HG03175 (cell line): Measurements from ENCODE around the gene RPLP1.

Source experiments
- ATAC-seq: cut with Tn5 transposase; IDR thresholded peaks from one replicate; pipeline ENCODE4 v1.9.1; 2021; ENCODE audit warnings: mild to moderate bottlenecking, moderate library complexity; ENCODE audit not compliant: unreplicated experiment

RPLP1 gene

DNA sequence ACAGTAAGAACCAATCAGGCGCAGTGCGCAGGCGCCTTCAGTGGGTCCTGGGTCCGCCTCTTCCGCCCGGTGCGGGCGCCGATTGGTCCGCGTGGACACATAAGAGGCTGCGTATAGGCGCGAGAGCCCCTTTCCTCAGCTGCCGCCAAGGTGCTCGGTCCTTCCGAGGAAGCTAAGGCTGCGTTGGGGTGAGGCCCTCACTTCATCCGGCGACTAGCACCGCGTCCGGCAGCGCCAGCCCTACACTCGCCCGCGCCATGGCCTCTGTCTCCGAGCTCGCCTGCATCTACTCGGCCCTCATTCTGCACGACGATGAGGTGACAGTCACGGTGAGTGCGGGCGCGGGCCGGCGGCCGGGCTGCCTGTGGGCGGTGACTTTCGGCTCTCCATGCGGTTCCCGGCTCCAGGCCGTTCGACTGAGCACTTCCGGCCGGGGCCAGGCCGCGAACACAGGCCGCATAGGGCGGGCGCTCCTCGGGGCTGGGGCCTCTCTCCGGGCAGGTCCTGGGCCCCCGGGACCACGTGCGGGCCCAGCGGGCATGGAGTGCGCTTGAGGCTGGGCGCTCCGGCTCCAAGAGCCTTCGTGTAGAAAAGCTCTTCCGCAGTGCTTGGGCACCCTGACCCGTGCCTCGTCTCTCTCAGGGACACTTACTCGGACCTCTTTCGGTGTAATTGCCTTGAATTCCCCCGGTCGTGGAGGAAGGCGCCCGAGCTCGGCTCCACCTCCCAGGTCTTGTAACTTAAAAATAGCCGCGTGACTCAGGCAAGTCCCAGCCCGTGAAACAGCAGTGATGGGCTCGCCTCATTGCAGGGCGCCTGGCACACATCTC lies at the start of gene RPLP1:
RPLP1 (plus strand) TSS at position 127 of the 830 bp plus-strand sequence; CDS start at position 258, 131 bp downstream.
- ATAC-seq: peak; percentile 78

DNA sequence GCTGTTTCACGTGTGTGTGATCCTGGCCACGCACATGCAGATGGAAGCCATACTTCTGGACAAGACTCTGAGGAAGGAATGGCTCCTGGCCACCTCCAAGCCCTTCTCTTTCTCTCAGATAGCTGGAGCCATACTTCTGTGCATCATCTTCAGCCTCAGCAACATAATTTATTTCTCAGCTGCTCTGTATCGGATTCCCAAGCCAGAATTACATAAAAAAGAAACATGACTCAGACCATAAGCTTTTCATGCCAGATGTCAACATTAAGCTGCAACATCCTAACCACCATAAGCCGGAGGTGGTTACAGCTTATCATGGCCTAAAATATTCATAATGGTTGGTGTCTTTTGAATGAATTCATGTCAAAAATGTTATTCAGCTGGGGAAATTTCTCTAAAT lies 49.0 kb upstream of the RPLP1 start:
- ATAC-seq: no peak

DNA sequence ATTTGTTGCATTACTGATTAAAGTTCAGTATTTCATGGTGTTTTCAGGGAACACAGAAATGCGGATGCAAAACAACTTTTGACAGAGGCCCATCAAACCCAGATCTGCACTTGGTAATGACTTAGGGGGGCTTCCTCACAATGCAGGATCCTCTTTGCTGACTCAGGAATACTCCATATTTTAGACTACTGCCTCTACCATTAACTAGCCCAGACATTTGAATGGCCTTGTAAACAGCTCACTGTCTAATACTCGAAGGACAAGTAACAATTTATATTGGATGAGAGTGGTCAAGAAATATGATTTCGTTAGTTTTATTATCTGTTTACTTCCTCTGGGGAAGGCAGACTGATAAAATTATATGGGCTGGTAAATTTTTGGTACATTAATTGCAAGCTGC lies 47.5 kb upstream of the RPLP1 start:
- no peak for ATAC-seq

DNA sequence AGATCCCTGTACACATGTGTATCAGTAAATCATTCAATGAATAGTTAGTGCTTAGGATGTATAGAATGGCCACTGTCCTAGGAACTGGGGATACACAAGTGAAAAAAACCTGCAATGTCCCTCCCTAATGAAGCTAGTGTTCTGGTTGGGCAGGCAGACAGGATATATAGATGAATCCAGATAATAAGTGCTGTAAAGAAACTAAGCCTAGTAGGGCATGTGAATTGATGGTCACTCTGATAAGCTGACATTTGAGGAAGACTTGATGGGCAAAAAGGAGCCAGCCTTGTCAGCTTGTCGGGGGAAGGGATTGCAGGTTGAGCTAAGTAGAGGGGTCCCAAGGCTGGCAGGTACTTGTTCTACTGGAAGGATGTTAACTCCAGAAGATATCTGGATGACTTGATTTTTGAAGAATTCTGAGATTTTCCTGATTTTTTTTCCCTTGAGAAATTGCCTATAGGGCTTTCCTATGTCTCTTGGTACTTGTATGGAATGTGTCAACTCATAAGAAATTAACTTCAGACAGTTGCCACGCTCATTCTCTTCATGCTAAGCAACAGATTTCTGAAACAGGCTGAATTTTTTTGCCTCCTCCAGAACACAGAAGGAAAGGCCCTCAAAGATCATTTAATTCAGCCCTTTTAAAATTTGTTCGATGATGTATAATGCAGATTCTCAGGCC lies 44.8 kb upstream of the RPLP1 start:
- no peak for ATAC-seq

DNA sequence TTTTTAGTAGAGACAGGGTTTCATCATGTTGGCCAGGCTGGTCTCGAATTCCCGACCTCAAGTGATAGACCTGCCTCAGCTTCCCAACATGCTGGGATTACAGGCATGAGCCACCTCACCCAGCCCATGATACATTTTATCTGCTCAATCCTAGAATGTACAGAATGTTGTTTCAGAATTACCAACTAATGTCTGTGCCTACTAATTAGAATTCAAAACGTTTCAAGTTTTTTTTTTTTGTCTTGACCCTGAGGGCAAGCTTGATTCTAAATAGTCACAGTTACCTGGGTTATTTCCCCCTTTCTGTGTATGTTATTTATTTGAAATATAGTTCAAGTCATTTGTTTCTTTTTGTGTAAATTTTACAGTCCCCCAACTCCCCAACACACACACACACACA lies 43.8 kb upstream of the RPLP1 start:
- ATAC-seq: no peak

DNA sequence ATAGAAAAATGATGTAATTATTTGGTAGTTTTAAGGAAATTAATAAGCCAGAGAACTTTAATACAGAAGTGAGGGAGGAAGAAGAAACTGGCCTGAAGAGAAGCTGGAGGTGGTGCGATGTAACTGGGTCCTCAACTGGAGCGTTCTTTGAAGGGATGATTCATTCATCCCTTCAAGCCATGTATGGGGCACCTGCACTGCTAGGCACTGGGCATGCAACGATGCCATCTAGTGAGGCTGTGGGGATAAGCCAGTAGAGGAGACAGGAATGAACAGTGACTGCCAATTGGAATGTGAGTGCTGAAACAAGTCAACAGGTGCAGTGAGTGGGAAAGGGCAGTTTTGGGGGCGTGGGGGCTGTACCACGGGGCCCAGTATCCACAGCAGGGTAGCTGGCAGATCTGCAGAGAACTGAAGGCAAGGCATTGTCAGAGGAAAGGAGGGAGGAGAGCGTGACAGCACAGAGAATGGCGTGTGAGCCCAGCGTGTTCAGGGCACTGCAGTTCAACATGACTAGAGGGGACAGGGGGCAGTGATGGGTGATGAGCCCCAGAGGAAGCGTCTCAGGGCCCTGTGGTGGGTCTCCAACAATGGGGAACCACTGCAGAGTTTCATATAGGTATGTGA lies 42.3 kb upstream of the RPLP1 start:
- no peak for ATAC-seq

DNA sequence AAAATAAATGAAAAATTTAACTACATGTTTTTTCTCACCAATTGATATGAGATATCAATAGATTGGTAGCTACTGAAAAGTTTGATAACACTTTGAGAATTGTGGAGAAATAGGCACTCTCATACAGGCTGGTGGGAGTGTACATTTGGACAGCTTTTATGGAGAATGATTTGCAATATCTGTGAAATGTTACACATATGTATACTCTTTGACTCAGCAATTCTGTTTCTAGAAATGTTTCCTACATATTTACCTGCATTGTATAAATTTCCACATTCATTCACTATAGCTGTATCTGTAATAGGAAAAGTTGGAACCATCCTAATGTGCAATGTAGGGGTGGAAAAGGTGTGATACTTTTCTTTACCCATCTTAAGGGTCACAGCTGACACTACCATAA lies 40.3 kb upstream of the RPLP1 start:
- ATAC-seq: no peak

DNA sequence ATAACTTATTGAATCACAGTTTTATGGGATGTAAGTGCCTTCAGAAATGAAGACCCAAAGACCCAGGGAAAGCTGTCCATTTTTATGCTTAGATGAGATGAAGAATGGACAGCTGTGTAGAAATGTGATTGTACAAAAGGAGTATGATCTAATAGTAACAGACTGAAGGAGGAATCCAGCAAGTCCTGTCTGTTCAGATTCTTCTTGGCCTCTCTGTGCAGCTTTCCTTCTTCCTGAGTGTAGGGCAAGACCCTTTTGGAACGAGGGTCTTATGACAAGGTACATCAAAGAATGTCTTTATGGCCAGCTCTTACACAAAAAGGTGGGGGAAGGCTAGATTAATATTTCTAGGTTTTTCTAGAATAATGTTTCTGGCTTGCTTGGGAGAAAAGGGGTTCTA lies 39.9 kb upstream of the RPLP1 start:
- no peak for ATAC-seq

DNA sequence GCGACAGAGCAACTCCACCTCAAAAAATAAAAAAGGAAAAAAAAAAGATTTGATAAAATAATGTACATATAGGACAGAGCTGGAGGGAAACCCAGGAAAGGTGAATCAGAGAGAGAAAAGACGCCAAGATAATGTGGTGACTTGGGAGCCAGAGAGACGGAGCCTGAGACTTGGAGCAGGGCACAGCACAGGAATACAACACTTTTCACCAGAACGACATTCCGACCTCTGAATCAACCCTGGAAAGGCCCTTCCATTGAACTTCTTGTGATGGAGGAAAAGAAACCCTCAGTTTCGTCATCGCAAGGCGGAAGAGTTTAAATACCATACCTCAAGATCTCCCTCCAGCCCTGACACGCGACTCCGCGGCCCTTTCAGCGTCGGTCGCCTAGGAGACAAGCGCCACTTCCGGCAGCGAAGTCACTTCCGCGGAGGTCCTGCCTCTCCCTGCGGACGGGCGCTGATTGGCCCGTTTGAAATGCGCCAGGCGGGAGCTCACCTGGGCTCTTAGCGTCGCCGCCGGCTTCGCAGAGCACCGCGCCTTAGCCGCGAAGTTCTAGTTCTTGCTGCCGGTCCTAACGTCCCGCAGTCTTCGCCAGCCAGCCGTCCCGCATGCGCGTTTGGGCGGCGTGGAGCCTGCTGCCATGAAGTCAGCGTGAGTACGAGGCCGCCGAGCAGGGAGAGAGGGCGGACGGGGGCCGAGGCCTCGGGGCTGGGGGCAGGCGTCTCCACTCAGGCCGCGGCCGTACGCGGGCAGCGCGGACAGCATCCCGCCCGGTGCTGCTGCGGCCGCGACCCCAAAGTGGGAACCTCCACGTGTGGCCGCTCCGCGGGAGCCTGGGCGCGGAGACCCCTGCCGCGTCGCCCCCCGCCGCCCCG lies 38.6 kb upstream of the RPLP1 start, which contains the start of gene KIF23:
KIF23 (plus strand) TSS at position 528 of the 879 bp plus-strand sequence; CDS start at position 645, 117 bp downstream.
- ATAC-seq: peak; percentile 97

DNA sequence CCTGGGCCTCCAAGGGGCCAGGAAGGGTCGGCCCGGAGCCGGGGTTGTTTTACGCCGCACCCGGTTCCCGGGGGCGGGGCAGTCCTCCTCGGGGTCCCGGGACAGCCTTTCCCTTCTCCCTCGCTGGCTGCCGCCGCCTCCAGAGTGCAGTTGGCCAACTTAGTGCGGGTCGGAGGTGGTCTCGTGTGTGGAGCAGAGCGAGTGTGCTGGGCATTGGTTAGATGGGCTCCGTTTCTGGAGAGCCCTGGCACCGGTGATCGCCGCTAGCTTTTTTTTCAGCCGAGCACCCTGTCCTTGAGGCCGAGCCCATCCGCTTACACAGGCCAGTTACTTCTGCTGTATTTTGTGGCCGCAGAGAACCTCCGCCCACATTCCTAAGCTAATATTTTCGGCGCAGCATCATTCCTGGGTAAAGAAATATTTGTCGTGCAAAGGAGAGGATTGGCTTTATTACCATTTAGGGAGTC lies 37.9 kb upstream of the RPLP1 start:
- peak; percentile 32 for ATAC-seq

DNA sequence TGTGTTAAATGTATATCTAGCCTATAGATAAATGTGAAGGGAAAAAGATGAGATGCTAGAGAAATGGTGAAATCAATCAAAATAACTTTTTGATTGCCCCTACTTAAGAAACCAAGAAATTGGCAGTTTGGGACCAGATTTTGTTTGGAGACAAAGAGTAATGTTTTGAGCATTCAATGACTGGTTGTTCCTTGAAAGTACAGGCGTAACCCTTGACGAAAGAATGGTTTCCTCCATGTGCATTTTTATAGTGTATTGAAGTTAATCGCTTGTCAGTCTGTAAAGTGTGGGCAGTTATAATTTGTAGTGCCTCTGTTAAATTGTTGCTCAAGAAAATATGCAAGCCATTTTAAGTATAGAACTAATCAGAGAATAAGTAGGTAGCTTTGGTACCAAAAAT lies 37.2 kb upstream of the RPLP1 start:
- ATAC-seq: no peak

DNA sequence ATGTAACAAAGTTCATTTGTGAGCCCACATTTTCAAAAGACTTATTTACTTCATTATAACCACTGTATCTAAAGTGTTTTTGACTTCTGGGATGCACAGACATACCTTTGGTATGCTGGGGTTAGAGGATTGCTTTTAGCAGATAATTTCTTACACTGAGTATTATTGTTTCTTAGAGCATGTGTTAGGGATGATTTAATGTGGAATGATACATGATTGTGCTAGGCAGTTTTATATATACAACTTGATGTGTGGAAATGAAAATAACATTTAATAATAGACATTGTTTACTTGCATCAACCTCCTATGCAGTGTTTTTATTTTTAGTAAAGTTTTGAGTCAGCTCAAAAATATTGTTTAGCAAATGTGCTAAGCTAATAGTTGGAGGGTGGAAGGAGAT lies 35.0 kb upstream of the RPLP1 start:
- no peak for ATAC-seq

DNA sequence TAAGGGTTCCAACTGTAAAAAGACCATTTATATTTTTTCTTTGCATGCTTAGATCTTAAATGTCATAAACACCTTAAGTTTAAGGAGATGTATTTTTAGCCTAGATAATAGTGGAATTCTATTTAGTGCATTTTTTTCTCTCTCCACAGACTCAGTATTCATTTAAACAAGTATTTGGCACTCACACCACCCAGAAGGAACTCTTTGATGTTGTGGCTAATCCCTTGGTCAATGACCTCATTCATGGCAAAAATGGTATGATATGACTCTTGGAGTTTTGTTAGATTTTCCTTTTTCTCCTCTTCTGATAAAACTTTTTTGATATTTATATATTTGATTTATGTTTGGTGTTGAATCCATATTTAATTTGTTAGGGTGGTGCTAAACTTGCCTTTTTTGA lies 31.1 kb upstream of the RPLP1 start:
- no peak for ATAC-seq

DNA sequence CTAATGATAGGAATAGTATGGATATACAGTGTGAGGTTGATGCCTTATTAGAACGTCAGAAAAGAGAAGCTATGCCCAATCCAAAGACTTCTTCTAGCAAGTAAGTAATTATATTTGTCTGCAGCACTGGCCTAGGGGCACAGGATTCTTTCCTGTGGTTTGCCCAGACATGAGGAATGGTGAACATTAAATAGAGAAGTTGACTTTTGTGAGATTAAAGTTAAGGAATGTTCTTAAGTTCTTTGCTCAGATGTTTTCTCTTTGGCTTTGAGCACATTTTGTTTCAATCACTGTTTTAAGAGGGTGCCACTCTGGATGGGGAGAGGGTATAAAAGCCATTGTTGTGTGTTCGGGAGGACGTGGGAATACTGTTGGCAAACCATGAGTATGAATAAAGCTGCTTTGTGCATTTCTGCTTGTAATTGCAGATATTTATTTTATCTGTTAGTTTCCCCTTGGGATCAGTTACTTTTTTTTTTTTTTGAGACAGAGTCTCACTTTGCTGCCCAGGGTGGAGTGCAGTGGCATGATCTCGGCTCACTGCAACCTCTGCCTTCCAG lies 30.2 kb upstream of the RPLP1 start:
- no peak for ATAC-seq

DNA sequence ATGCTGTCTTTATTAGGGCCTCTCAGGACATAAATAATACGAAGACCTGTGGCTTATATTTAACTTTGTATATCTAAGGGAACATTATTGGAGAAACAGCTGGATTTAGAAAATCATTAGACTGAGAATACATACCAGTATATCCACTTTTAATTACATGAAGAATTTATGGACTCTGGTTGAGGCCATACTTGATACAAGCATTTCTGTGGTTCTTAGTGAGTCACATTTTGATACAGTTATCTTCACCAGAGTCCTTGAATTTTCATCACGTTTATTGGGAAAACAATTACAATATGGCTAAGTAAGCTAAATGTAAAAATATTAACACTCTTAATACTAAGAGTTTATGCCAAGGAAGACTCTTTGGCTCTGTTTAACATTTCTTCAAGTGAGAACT lies 28.6 kb upstream of the RPLP1 start:
- ATAC-seq: no peak

DNA sequence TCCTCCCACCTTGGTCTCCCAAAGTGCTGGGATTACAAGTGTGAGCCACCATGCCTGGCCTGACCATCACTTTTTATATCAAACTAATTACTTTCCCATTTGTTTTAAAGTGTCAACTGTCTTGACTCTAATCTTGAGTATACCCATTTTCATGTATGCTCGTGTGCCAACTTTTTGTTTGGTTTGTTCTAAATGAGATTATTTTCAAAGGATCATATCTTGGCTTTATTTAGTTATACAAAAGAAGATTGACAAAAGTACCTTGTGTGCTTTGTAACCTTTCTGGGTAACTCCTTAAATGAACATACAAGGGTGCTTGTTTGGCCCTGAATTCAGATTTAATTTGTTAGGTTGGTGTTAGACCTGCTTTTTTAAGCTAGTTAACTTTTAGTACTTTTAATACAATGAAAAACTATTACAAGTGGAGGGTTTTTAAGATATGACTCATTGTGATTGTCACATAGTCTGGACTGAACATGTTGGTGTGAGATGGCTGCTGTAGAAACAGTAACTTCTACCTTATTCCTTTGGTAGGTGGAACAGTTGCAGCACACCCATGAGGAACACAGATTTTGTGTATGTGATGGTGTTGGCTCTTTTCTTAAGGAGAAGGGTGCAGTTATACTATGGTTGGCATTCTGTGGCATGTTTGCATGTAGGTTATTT lies 27.7 kb upstream of the RPLP1 start:
- ATAC-seq: no peak

DNA sequence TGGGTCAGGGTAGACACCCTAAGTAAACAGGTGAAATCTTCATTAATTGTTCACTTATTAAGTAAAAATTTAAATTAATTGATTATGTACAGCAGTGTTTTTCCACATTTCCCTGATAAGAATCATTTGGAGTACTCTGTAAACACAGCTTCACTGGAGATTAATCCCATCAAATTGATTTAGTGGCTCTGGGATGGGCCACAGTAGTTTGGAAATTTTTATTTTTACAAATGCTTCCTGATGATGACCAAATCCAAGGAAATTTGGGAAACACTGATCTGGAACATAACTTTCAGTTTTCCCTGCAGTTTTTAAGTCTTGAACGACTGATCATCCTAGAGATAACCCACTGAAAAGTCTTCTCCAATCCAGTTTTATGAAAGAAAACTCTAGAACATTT lies 18.8 kb upstream of the RPLP1 start:
- ATAC-seq: no peak

DNA sequence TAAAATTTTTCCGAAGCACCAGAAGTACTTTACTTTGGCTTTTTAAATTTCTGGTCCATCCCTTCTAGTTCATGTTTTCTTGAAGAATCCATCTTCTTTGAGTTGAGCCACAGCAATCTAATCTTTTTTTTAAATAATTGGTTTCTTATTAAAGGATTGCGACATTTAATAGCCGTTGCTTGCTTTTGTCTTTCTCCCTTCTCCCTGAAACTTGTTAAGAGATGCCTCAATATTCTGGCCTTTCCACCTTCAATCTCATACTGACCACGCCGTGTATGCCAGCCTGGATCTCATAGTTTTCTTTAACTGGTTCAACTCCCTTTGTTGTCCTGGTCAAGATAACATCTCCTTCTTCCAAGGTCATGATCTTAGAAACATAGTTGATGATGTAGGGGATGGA lies 18.4 kb upstream of the RPLP1 start:
- no peak for ATAC-seq

DNA sequence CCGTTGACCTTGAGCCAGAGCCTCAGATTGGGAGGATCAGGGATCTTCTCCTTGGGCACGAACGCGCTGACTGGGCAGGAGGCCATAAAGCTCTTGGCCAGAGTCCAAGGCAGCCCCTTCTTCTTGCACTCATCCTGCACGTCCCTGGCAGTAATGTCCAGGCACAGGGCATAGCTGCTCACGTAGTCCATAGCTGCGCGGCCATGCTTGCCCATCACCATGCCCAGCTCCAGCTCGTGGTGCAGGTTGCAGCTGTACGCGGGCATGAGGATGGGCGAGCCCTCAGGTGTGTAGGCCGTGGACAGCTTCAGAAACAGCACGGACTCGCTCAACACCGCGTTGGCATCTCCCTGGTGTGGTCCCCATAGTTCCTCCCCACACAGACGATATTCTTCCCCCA lies 17.9 kb upstream of the RPLP1 start:
- no peak for ATAC-seq

DNA sequence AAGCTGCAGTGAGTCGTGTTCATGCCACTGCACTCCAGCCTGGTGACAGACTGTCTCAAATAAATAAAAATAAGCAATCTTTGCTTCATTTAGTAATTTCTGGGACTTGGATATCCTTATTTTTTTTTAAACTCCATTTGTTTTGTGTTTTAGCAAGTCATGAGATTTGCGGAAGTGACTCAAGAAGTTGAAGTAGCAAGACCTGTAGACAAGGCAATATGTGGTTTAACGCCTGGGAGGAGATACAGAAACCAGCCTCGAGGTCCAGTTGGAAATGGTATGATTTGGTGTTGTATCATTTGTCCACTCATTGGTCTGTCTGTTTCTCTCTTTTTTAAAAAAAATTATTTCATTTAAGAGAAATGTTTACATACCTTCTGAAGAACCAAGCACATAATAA lies 16.6 kb upstream of the RPLP1 start:
- ATAC-seq: no peak
